Measurements from ENCODE around the gene ZNF536. TPM values are rescaled to one million over a fixed set of nuclear protein-coding genes. Genes with fewer than 3 reads are reported as not detected.

Gene ZNF536
- total and polyA plus RNA-seq, 2 of the 4 experiments (the other 2 are of a cell fraction): not detected

DNA sequence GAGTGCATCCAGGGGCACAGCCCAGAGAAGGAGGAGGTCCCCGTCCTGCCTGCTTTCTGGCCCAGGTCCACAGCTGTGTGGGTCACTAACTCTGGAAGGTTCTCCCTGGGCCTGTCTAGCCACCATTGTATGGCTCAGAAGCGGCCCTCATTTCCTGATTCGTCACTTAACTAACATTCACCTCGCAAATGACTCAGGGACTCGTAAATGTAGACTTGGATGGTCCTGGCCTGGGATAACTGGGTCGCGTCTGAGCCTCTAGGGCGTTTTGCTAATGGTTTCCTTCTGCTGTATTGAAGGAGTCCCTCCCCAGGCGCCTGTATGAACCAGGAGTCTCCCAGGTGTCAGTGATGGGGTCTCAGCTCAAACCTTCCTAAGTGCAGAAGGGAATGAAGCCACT lies 162.8 kb downstream of the ZNF536 start:
- Histone ChIP-seq H2AK9ac (replicated peaks; ENCODE audit: low read depth, low read length, poor library complexity) (peak overlapping the region; percentile 37), H2BK5ac (ENCODE audit: low read depth, low read length, poor library complexity, severe bottlenecking) (no peak overlapping the region), H2AK5ac (ENCODE audit: low read depth, low read length) (no peak overlapping the region), H3K9me1 (ENCODE audit: insufficient read depth, low read length) (no peaks in the 10 kb centered on the region), H3K18ac (ENCODE audit: low read depth, low read length) (no peak overlapping the region), H4K91ac (ENCODE audit: insufficient read depth, low read depth, low read length) (no peak overlapping the region), H4K8ac (ENCODE audit: low read depth in 2 of 2, low read length in 2 of 2) (no peak overlapping the region), H2BK120ac (ENCODE audit: low read depth, low read length) (no peak overlapping the region), H3K14ac (replicated peaks; ENCODE audit: low read depth, low read length) (no peak overlapping the region), H3K4me2 (ENCODE audit: low read depth, low read length) (no peak overlapping the region), H3K23ac (ENCODE audit: low read depth, low read length) (no peak overlapping the region), H2AFZ (replicated peaks; ENCODE audit: low read length, poor library complexity) (no peak overlapping the region), H3K9ac (ENCODE audit: low read depth, low read length) (no peak overlapping the region), H3K9me3 (ENCODE audit: control insufficient read depth, insufficient read depth, low read length) (peaks cover 12% of the 10 kb centered on the region; the same call in 1 of the 2 replicates), H3K56ac (ENCODE audit: extremely low read depth, insufficient read depth, low read length) (no peak overlapping the region), H4K20me1 (ENCODE audit: insufficient read depth, low read length) (no peaks in the 10 kb centered on the region), H2BK15ac (ENCODE audit: low read depth, low read length) (no peak overlapping the region), H3K27me3 (ENCODE audit: control insufficient read depth, insufficient read depth, low read length) (no peaks in the 10 kb centered on the region), H4K5ac (ENCODE audit: low read depth, low read length) (no peak overlapping the region), H3K4me1 (ENCODE audit: control insufficient read depth, insufficient read depth, low read length) (no peaks in the 10 kb centered on the region), H3K27ac (ENCODE audit: insufficient read depth, low read length) (no peak overlapping the region), H3K36me3 (ENCODE audit: control insufficient read depth, insufficient read depth, low read length) (no peaks in the 10 kb centered on the region), H3K79me1 (ENCODE audit: low read depth in 1 of 2, low read length in 2 of 2) (no peaks in the 10 kb centered on the region), H3K4me3 (ENCODE audit: insufficient read depth, low read depth, low read length) (no peak overlapping the region), H2BK20ac (ENCODE audit: low read depth, low read length) (no peak overlapping the region), H3K4ac (ENCODE audit: low read depth, low read length) (no peak overlapping the region)
- WGBS, 2 experiments (ENCODE audit: extremely low coverage in 2 of 2, insufficient read length in 1 of 2): 14% methylated on average over 1 of the region's 9 CpGs; no CpG with 5 or more reads in 1 of the 2 experiments
- TF ChIP-seq POLR2A (IDR thresholded peaks at IDR 0.05; ENCODE audit: low read depth, low read length): no peak
- no peak for TF ChIP-seq SMC3 (IDR thresholded peaks at IDR 0.05; ENCODE audit: low read depth, low read length)
- TF ChIP-seq MXI1 (IDR thresholded peaks at IDR 0.05; ENCODE audit: borderline replicate concordance, low read depth, low read length): no peak
- TF ChIP-seq NFE2L2 (IDR thresholded peaks at IDR 0.05; ENCODE audit: low read depth, low read length): no peak
- TF ChIP-seq, protein P1, sequence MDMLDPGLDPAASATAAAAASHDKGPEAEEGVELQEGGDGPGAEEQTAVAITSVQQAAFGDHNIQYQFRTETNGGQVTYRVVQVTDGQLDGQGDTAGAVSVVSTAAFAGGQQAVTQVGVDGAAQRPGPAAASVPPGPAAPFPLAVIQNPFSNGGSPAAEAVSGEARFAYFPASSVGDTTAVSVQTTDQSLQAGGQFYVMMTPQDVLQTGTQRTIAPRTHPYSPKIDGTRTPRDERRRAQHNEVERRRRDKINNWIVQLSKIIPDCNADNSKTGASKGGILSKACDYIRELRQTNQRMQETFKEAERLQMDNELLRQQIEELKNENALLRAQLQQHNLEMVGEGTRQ (IDR thresholded peaks at IDR 0.05; ENCODE audit: low read depth, low read length): no peak
- TF ChIP-seq CHD1 (IDR thresholded peaks at IDR 0.05; ENCODE audit: low read depth, low read length): no peak
- no peak for TF ChIP-seq MAFK (IDR thresholded peaks at IDR 0.05; ENCODE audit: low read depth, low read length)
- TF ChIP-seq, protein P2, sequence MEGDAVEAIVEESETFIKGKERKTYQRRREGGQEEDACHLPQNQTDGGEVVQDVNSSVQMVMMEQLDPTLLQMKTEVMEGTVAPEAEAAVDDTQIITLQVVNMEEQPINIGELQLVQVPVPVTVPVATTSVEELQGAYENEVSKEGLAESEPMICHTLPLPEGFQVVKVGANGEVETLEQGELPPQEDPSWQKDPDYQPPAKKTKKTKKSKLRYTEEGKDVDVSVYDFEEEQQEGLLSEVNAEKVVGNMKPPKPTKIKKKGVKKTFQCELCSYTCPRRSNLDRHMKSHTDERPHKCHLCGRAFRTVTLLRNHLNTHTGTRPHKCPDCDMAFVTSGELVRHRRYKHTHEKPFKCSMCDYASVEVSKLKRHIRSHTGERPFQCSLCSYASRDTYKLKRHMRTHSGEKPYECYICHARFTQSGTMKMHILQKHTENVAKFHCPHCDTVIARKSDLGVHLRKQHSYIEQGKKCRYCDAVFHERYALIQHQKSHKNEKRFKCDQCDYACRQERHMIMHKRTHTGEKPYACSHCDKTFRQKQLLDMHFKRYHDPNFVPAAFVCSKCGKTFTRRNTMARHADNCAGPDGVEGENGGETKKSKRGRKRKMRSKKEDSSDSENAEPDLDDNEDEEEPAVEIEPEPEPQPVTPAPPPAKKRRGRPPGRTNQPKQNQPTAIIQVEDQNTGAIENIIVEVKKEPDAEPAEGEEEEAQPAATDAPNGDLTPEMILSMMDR (conservative IDR thresholded peaks at IDR 0.05; ENCODE audit: low read depth, low read length): no peak
- dilution Hi-C loops (cut with HindIII; ENCODE audit: low sequenced_read_pairs, unreplicated experiment) (no loop called here), intact Hi-C loops (cut with micrococcal nuclease) (no loop called here), in situ Hi-C loops (cut with MboI; ENCODE audit: low sequenced_read_pairs) (no loop called here)
- DNase-seq (no peak), ATAC-seq (ENCODE audit: low read depth) (no peak)
- no TSS peak for BruUV-seq (replicated peaks)
- POLR2A ChIA-PET (ENCODE audit: unreplicated experiment): no interaction called here
- CTCF ChIA-PET: no interaction called here

Measured in IMR-90 (cell line).